Tibial nerve (tissue), 3 donors: ENCODE data around the gene SPTBN4.

Source experiments
- CTCF ChIP-seq, 5 experiments: fragments of 200-600 bp in 3 of 5; fragments of 450-650 bp in 2 of 5; sonication (generic) in 3 of 5; IDR thresholded peaks; one replicate each; pipeline ENCODE4 v1.5.1; 2016 to 2019; ENCODE audit warnings: antibody characterized with exemption in 5 of 5, mild to moderate bottlenecking in 3 of 5, moderate library complexity in 2 of 5
- POLR2A ChIP-seq, 2 donors: fragments of 450-650 bp; IDR thresholded peaks; one replicate each; pipeline ENCODE4 v1.6.1; 2017; ENCODE audit warnings: antibody characterized with exemption in 2 of 2, mild to moderate bottlenecking in 2 of 2, moderate library complexity in 2 of 2

GRCh38 chr19:40530091-40530901, 63.5 kb downstream of the SPTBN4 start:
- TF ChIP-seq POLR2A (IDR thresholded peaks at IDR 0.05) (no peak), CTCF (IDR thresholded peaks at IDR 0.05) (peak in 1 of 5 experiments; percentile 18)
